Right hindlimb (tissue), 1 donor: ENCODE data around the gene FAR1.

Source experiments
- DNase-seq: peaks from one replicate; pipeline ENCODE4 v3.0.0-alpha.2; 2018

The FAR1 gene

GRCh38 chr11:13778345-13778744 is 109.9 kb downstream of the FAR1 start:
- DNase-seq = no peak

- DNase-seq = no peak
Measured at GRCh38 chr11:13781153-13781552, 112.7 kb downstream of the FAR1 start.
